Type B pancreatic cell (in vitro differentiated cells): Measurements from ENCODE around the gene DEPDC1. TPM values are rescaled to one million over a fixed set of nuclear protein-coding genes. Genes with fewer than 3 reads are reported as not detected.

ENCODE experiments used
- DNase-seq: peaks from one replicate; pipeline ENCODE4 v3.0.0; 2021; ENCODE audit warnings: mixed read lengths; ENCODE audit not compliant: unreplicated experiment; ENCODE audit errors: extremely low spot score
- H3K27ac Mint-ChIP-seq: 2 replicates; pipeline ENCODE4 v1.8.0; 2021; ENCODE audit warnings: mild to moderate bottlenecking, mixed read lengths
- H3K27me3 Mint-ChIP-seq: 2 replicates; pipeline ENCODE4 v1.8.0; 2021; ENCODE audit warnings: mixed read lengths
- H3K36me3 Mint-ChIP-seq: 2 replicates; pipeline ENCODE4 v1.8.0; 2021; ENCODE audit warnings: mixed read lengths
- H3K4me1 Mint-ChIP-seq: one replicate; pipeline ENCODE4 v1.8.0; 2021; ENCODE audit warnings: mixed read lengths; ENCODE audit not compliant: unreplicated experiment
- H3K4me3 Mint-ChIP-seq: 2 replicates; pipeline ENCODE4 v1.8.0; 2021; ENCODE audit warnings: mild to moderate bottlenecking, mixed read lengths
- H3K9me3 Mint-ChIP-seq: 2 replicates; pipeline ENCODE4 v1.8.0; 2021; ENCODE audit warnings: mixed read lengths
- total RNA-seq: library from RNA; stranded (reverse); gene quantifications from 2 replicates; pipeline ENCODE4 v1.2.1, GENCODE V29; 2021; ENCODE audit warnings: low replicate concordance
- TF ChIP-seq, protein P1 (sequence below): fragments of 200-600 bp; sonication (generic); conservative IDR thresholded peaks from 2 replicates; pipeline ENCODE4 v1.5.0; 2021; ENCODE audit warnings: antibody characterized with exemption, mild to moderate bottlenecking

DEPDC1 gene
- total RNA-seq, 1 donor from 2014 or later = 25.7 TPM

GRCh38 chr1:68429233-68429808 is 67.6 kb downstream of the DEPDC1 start:
- Mint-ChIP-seq H3K36me3 (no peaks in the 10 kb centered on the region), H3K27me3 (no peaks in the 10 kb centered on the region), H3K4me3 (no peak overlapping the region), H3K9me3 (no peaks in the 10 kb centered on the region), H3K27ac (no peak overlapping the region), H3K4me1 (no peaks in the 10 kb centered on the region)
- DNase-seq = no peak
- TF ChIP-seq, protein P1, sequence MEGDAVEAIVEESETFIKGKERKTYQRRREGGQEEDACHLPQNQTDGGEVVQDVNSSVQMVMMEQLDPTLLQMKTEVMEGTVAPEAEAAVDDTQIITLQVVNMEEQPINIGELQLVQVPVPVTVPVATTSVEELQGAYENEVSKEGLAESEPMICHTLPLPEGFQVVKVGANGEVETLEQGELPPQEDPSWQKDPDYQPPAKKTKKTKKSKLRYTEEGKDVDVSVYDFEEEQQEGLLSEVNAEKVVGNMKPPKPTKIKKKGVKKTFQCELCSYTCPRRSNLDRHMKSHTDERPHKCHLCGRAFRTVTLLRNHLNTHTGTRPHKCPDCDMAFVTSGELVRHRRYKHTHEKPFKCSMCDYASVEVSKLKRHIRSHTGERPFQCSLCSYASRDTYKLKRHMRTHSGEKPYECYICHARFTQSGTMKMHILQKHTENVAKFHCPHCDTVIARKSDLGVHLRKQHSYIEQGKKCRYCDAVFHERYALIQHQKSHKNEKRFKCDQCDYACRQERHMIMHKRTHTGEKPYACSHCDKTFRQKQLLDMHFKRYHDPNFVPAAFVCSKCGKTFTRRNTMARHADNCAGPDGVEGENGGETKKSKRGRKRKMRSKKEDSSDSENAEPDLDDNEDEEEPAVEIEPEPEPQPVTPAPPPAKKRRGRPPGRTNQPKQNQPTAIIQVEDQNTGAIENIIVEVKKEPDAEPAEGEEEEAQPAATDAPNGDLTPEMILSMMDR = no peak

GRCh38 chr1:68426594-68426993 is 70.3 kb downstream of the DEPDC1 start:
- no peak overlapping the region for H3K27ac Mint-ChIP-seq
- no peaks in the 10 kb centered on the region for H3K4me1 Mint-ChIP-seq
- no peaks in the 10 kb centered on the region for H3K36me3 Mint-ChIP-seq
- H3K9me3 Mint-ChIP-seq = no peaks in the 10 kb centered on the region
- DNase-seq = no peak
- TF ChIP-seq, protein P1 = no peak
- H3K4me3 Mint-ChIP-seq = no peak overlapping the region
- H3K27me3 Mint-ChIP-seq = no peaks in the 10 kb centered on the region

Other genes starting within 250 kb of the DEPDC1 start
- 0.14 TPM in 1 of 2 replicates, not detected in the other for gene RPE65, start 47.1 kb downstream of the DEPDC1 start, total RNA-seq